B cell (primary cell): Measurements from ENCODE around the gene RBP3. TPM values are rescaled to one million over a fixed set of nuclear protein-coding genes. Genes with fewer than 3 reads are reported as not detected.

Experiments
- ATAC-seq: fragments of 200-7000 bp; cut with Tn5 transposase; one replicate; pipeline ENCODE4 v1.10.0; 2021; ENCODE audit warnings: low read depth, mild to moderate bottlenecking, moderate number of reproducible peaks, moderate library complexity
- CTCF ChIA-PET: fragments of 350-600 bp; sonication (Branson Sonifier 250); formaldehyde crosslinking; loops from one replicate; lab custom pipeline; 2021; ENCODE audit warnings: antibody characterized with exemption, inconsistent platforms; lab: Charles Lee
- POLR2A ChIA-PET: fragments of 350-600 bp; sonication (Branson Sonifier 250); formaldehyde crosslinking; loops from one replicate; lab custom pipeline; 2021; ENCODE audit warnings: antibody characterized with exemption; lab: Charles Lee
- DNase-seq: peaks from one replicate; pipeline ENCODE4 v3.0.0; 2013
- H2AFZ ChIP-seq: 2 replicates; pipeline ENCODE4 v1.6.1; 2012; ENCODE audit warnings: mild to moderate bottlenecking, low read depth, low read length; ENCODE audit not compliant: insufficient read depth, poor library complexity, severe bottlenecking
- H3K27ac ChIP-seq, 2 donors: 1 replicate in 1 of 2; 2 replicates in 1 of 2; pipeline ENCODE4 v1.5.1; 2012 to 2013; ENCODE audit warnings: low read length in 2 of 2, mild to moderate bottlenecking in 2 of 2, moderate library complexity in 1 of 2
- H3K27me3 ChIP-seq, 4 experiments: fragments of 200-600 bp in 1 of 4; sonication (generic) in 1 of 4; replicated peaks in 1 of 4; 1 replicate in 2 of 4; 2 replicates in 2 of 4; pipeline versions ENCODE4 v1.6.1 to v1.7.0; 2013 to 2016; ENCODE audit warnings: low read length in 3 of 4, mild to moderate bottlenecking in 2 of 4, mixed read lengths in 1 of 4, moderate library complexity in 1 of 4; ENCODE audit not compliant: insufficient read depth in 4 of 4, control insufficient read depth in 3 of 4; ENCODE audit errors: control extremely low read depth in 1 of 4
- H3K36me3 ChIP-seq, 2 experiments: replicated peaks in 1 of 2; 1 replicate in 1 of 2; 2 replicates in 1 of 2; pipeline versions ENCODE4 v1.6.1 to v1.7.1; 2013; ENCODE audit warnings: low read length in 1 of 2; ENCODE audit not compliant: insufficient read depth in 2 of 2, control insufficient read depth in 1 of 2; ENCODE audit errors: control extremely low read depth in 1 of 2, extremely low read depth in 1 of 2
- H3K4me1 ChIP-seq, 2 donors: fragments of 200-600 bp in 1 of 2; sonication (generic) in 1 of 2; 1 replicate in 1 of 2; 2 replicates in 1 of 2; pipeline versions ENCODE4 v1.5.1 to v1.6.1; 2013 to 2017; ENCODE audit warnings: low read length in 2 of 2; ENCODE audit not compliant: control insufficient read depth in 2 of 2, insufficient read depth in 2 of 2
- H3K4me2 ChIP-seq: replicated peaks from 2 replicates; pipeline ENCODE3; 2012; ENCODE audit warnings: mild to moderate bottlenecking, low read depth, low read length; ENCODE audit not compliant: poor library complexity, severe bottlenecking
- H3K4me3 ChIP-seq, 5 experiments: fragments of 200-600 bp in 1 of 5; sonication (generic) in 1 of 5; 1 replicate in 3 of 5; 2 replicates in 2 of 5; pipeline versions ENCODE4 v1.5.1 to v1.7.0; 2011 to 2016; ENCODE audit warnings: low read length in 4 of 5, mild to moderate bottlenecking in 4 of 5, low read depth in 2 of 5, control low read depth in 1 of 5, moderate library complexity in 1 of 5; ENCODE audit not compliant: insufficient read depth in 1 of 5; ENCODE audit errors: control extremely low read depth in 1 of 5, extremely low read depth in 1 of 5
- H3K79me2 ChIP-seq: fragments of 200-600 bp; sonication (generic); one replicate; pipeline ENCODE4 v1.6.0; 2016; ENCODE audit warnings: low read length; ENCODE audit not compliant: control insufficient read depth, insufficient read depth
- H3K9ac ChIP-seq: fragments of 200-600 bp; sonication (generic); 2 replicates; pipeline ENCODE4 v1.6.1; 2017; ENCODE audit warnings: mild to moderate bottlenecking, low read length, moderate library complexity
- H3K9me3 ChIP-seq, 3 donors: one replicate each; pipeline versions ENCODE4 v1.6.1 to v1.7.1; 2013; ENCODE audit warnings: low read length in 2 of 3; ENCODE audit not compliant: control insufficient read depth in 2 of 3, insufficient read depth in 1 of 3; ENCODE audit errors: control extremely low read depth in 1 of 3
- H4K20me1 ChIP-seq: 2 replicates; pipeline ENCODE4 v1.6.0; 2012; ENCODE audit warnings: mild to moderate bottlenecking, low read length; ENCODE audit not compliant: insufficient read depth, control insufficient read depth, poor library complexity, severe bottlenecking
- H3K27ac Mint-ChIP-seq: one replicate; pipeline ENCODE4 v1.8.0; 2021; ENCODE audit warnings: mixed read lengths
- H3K27me3 Mint-ChIP-seq: one replicate; pipeline ENCODE4 v1.8.0; 2021; ENCODE audit warnings: mixed read lengths
- H3K4me1 Mint-ChIP-seq: one replicate; pipeline ENCODE4 v1.8.0; 2021; ENCODE audit warnings: mixed read lengths
- H3K4me3 Mint-ChIP-seq: one replicate; pipeline ENCODE4 v1.8.0; 2021; ENCODE audit warnings: mixed read lengths
- H3K9me3 Mint-ChIP-seq: one replicate; pipeline ENCODE4 v1.8.0; 2022; ENCODE audit warnings: mixed read lengths; ENCODE audit not compliant: insufficient read depth
- EZH2 ChIP-seq: IDR thresholded peaks from 2 replicates; pipeline ENCODE4 v1.6.1; 2012; ENCODE audit warnings: borderline replicate concordance, low read depth, mild to moderate bottlenecking, moderate library complexity, low read length; ENCODE audit not compliant: insufficient read depth, poor library complexity, severe bottlenecking
- WGBS: methylation state at CpG from one replicate; pipeline ENCODE4 v1.1.5; 2013; ENCODE audit warnings: missing lambda C conversion rate; ENCODE audit not compliant: insufficient coverage; 5-methylcytosine and 5-hydroxymethylcytosine counted together
- intact Hi-C: fragments of 100-400 bp; cut with micrococcal nuclease; formaldehyde crosslinking; loops from one replicate; pipeline ENCODE4 v1.10.0; 2022
- polyA plus RNA-seq: library from polyadenylated mRNA; depleted of rRNA; stranded (reverse); fragments of >200 nt; gene quantifications from 2 replicates; pipeline ENCODE4 v1.2.3, GENCODE V29; 2012
- total RNA-seq, 2 donors: library from RNA; stranded (reverse); fragments of 120-200 nt in 1 of 2; gene quantifications; 1 replicate in 1 of 2; 2 replicates in 1 of 2; pipeline versions ENCODE4 v1.2.3 to v1.2.4, GENCODE V29; 2013 to 2022
- TF ChIP-seq, protein P1 (sequence below): fragments of 200-600 bp; IDR thresholded peaks from one replicate; pipeline ENCODE4 v1.8.0; 2022; ENCODE audit warnings: antibody characterized with exemption, mild to moderate bottlenecking

Gene RBP3
- total and polyA plus RNA-seq, 2 donors (not counting 1 experiment from before 2014, with no cell fraction given): not detected

DNA sequence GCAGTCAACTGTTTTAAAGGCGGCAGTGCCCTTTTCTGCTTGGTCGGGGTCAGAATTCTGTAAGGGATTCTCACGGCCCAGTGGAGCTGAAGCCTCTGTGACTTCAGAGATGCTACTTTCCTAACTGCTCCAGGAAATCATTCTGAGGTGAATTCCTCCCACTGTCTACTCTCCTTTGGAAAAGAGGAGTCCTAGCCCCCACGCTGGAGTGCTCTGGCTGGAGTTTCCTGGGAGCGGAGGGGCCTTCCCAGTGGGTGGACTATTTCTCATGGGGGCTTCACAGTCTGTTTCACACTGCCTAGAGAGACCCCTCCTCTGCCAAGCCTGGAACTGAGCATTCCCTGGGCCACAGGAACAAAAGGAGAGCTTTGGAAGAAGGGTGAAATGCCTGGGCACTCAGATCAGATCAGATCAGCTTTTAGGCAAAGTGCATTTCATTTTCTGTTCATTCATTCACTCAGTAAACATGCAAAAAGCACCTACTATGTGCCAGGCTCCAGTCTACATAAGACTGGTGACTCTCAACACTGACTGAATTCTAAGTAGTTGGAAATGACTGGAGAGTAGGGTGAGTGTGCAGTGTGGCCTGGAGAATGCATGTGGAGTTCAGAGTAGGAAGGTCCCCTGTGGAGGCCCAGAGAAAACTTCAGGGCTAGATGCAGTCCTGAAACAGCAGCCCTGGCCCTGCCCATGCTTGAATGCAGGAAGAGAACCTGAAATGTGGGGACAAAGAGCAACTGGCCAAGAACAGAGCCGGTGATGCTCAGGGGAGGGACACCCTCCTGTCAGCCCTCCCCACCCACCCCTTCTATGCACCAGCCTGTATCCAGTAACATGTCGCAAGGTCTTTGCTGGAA lies 23.7 kb downstream of the RBP3 start:
- ChIA-PET CTCF (no interaction called here), POLR2A (no interaction called here)
- H3K27ac ChIP-seq: no peak overlapping the region
- H3K4me3 Mint-ChIP-seq: no peak overlapping the region
- TF ChIP-seq, protein P1, sequence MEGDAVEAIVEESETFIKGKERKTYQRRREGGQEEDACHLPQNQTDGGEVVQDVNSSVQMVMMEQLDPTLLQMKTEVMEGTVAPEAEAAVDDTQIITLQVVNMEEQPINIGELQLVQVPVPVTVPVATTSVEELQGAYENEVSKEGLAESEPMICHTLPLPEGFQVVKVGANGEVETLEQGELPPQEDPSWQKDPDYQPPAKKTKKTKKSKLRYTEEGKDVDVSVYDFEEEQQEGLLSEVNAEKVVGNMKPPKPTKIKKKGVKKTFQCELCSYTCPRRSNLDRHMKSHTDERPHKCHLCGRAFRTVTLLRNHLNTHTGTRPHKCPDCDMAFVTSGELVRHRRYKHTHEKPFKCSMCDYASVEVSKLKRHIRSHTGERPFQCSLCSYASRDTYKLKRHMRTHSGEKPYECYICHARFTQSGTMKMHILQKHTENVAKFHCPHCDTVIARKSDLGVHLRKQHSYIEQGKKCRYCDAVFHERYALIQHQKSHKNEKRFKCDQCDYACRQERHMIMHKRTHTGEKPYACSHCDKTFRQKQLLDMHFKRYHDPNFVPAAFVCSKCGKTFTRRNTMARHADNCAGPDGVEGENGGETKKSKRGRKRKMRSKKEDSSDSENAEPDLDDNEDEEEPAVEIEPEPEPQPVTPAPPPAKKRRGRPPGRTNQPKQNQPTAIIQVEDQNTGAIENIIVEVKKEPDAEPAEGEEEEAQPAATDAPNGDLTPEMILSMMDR: no peak
- no peak for TF ChIP-seq EZH2
- ATAC-seq: no peak
- H3K4me1 Mint-ChIP-seq: no peaks in the 10 kb centered on the region
- no peaks in the 10 kb centered on the region for H3K9me3 ChIP-seq
- H4K20me1 ChIP-seq: no peaks in the 10 kb centered on the region
- DNase-seq: no peak
- H3K36me3 ChIP-seq: no peaks in the 10 kb centered on the region
- H2AFZ ChIP-seq: no peak overlapping the region
- WGBS: 86% methylated on average over 3 of the region's 7 CpGs
- intact Hi-C loops: no loop called here
- no peaks in the 10 kb centered on the region for H3K9me3 Mint-ChIP-seq
- H3K27ac Mint-ChIP-seq: no peak overlapping the region
- H3K27me3 ChIP-seq: peaks cover 0 to 10% (median 1%) of the 10 kb centered on the region in 4 experiments
- peaks cover 15% of the 10 kb centered on the region for H3K27me3 Mint-ChIP-seq
- no peak overlapping the region for H3K4me2 ChIP-seq
- no peaks in the 10 kb centered on the region for H3K4me1 ChIP-seq
- no peak overlapping the region for H3K9ac ChIP-seq
- no peak overlapping the region for H3K4me3 ChIP-seq
- no peaks in the 10 kb centered on the region for H3K79me2 ChIP-seq

DNA sequence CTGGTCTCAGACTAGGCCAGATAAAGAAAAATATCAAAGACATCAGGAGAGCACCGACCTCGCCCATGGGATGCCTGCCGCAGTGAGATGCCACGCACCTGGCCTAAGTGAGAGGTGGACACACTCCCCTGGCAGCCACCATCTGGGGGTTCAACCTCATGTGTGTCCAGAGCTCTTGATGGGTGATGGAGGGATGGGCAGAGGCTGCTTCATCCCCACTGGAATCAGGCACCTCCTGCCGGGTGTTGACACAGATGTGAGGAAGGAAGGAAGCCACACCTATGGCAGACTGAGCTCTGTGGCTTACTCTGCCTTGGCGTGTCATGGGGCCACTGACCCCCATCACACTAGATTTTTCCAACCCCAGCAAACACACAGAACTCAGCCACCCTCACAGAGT lies 24.6 kb downstream of the RBP3 start:
- Mint-ChIP-seq H3K4me3 (no peak overlapping the region), H3K4me1 (no peaks in the 10 kb centered on the region), H3K27me3 (peaks cover 24% of the 10 kb centered on the region), H3K27ac (no peak overlapping the region), H3K9me3 (no peaks in the 10 kb centered on the region)
- Histone ChIP-seq H3K27ac (no peak overlapping the region), H3K79me2 (no peaks in the 10 kb centered on the region), H3K4me2 (no peak overlapping the region), H3K36me3 (no peaks in the 10 kb centered on the region), H4K20me1 (no peaks in the 10 kb centered on the region), H3K27me3 (peaks cover 0 to 10% (median 1%) of the 10 kb centered on the region in 4 experiments), H3K4me3 (no peak overlapping the region), H3K9me3 (no peaks in the 10 kb centered on the region), H3K9ac (no peak overlapping the region), H2AFZ (no peak overlapping the region), H3K4me1 (no peaks in the 10 kb centered on the region)
- ChIA-PET POLR2A (no interaction called here), CTCF (no interaction called here)
- TF ChIP-seq, protein P1: no peak
- TF ChIP-seq EZH2: no peak
- WGBS: 98% methylated on average over 4 of the region's 6 CpGs
- ATAC-seq (no peak), DNase-seq (no peak)
- intact Hi-C loops: no loop called here
